Caco-2 (cell line): ENCODE results near the gene HAUS7. TPM values are rescaled to one million over a fixed set of nuclear protein-coding genes. Genes with fewer than 3 reads are reported as not detected.

Source experiments
- BruUV-seq: library from RNA; stranded (reverse); fragments of 400-500 nt; replicated peaks from 2 replicates; lab custom pipeline; 2021; lab: Mats Ljungman, UMichigan
- CTCF ChIA-PET: fragments of 300-600 bp; sonication (Branson Sonifier 250); formaldehyde crosslinking; loops from one replicate; lab custom pipeline; 2022; ENCODE audit warnings: antibody characterized with exemption; lab: Charles Lee
- POLR2A ChIA-PET: fragments of 300-600 bp; sonication (Branson Sonifier 250); formaldehyde crosslinking; loops from one replicate; lab custom pipeline; 2022; ENCODE audit warnings: antibody characterized with exemption; lab: Charles Lee
- DNase-seq, 2 experiments: peaks; one replicate each; pipeline versions ENCODE4 v3.0.0 to v3.0.0-alpha.2; 2020 to 2022
- H3K27me3 ChIP-seq: replicated peaks from 2 replicates; pipeline ENCODE4 v1.6.0; 2011; ENCODE audit warnings: low read length; ENCODE audit not compliant: control insufficient read depth, insufficient read depth
- H3K36me3 ChIP-seq: 2 replicates; pipeline ENCODE4 v1.5.1; 2011; ENCODE audit warnings: low read length; ENCODE audit not compliant: control insufficient read depth, insufficient read depth
- H3K4me1 ChIP-seq: fragments of 250-450 bp; sonication (Bioruptor Pico); 2 replicates; pipeline ENCODE4 v1.5.1; 2020; ENCODE audit warnings: mild to moderate bottlenecking
- H3K4me3 ChIP-seq: 2 replicates; pipeline ENCODE4 v1.5.1; 2011; ENCODE audit warnings: low read depth, mild to moderate bottlenecking, control low read depth, low read length
- H3K9me3 ChIP-seq: fragments of 250-450 bp; sonication (Bioruptor Pico); 2 replicates; pipeline ENCODE4 v1.5.1; 2020; ENCODE audit warnings: mild to moderate bottlenecking, moderate library complexity
- H3K27ac Mint-ChIP-seq: one replicate; pipeline ENCODE4 v1.8.0; 2022; ENCODE audit warnings: mixed read lengths; ENCODE audit not compliant: unreplicated experiment
- H3K27me3 Mint-ChIP-seq: one replicate; pipeline ENCODE4 v1.8.0; 2022; ENCODE audit warnings: mixed read lengths; ENCODE audit not compliant: insufficient read depth, unreplicated experiment
- H3K36me3 Mint-ChIP-seq: one replicate; pipeline ENCODE4 v1.8.0; 2022; ENCODE audit warnings: mild to moderate bottlenecking, mixed read lengths; ENCODE audit not compliant: insufficient read depth, unreplicated experiment
- H3K4me1 Mint-ChIP-seq: one replicate; pipeline ENCODE4 v1.8.0; 2022; ENCODE audit warnings: low read depth, mixed read lengths; ENCODE audit not compliant: unreplicated experiment
- H3K4me3 Mint-ChIP-seq: one replicate; pipeline ENCODE4 v1.8.0; 2022; ENCODE audit warnings: mild to moderate bottlenecking, moderate library complexity, mixed read lengths; ENCODE audit not compliant: unreplicated experiment
- H3K9me3 Mint-ChIP-seq: one replicate; pipeline ENCODE4 v1.8.0; 2022; ENCODE audit warnings: mixed read lengths; ENCODE audit not compliant: unreplicated experiment
- intact Hi-C: fragments of 100-400 bp; cut with micrococcal nuclease; formaldehyde crosslinking; loops from one replicate; pipeline ENCODE4 v1.10.0; 2022; ENCODE audit not compliant: unreplicated experiment
- total RNA-seq: library from RNA; stranded (reverse); gene quantifications from 2 replicates; pipeline ENCODE4 v1.2.3, GENCODE V29; 2022
- TF ChIP-seq, protein P1 (sequence below), 2 experiments: fragments of 200-600 bp in 1 of 2; IDR thresholded peaks; 1 replicate in 1 of 2; 2 replicates in 1 of 2; pipeline versions ENCODE4 v1.5.1 to v1.8.0; 2011 to 2022; ENCODE audit warnings: antibody characterized with exemption in 1 of 2, control low read depth in 1 of 2, inconsistent platforms in 1 of 2, low read depth in 1 of 2, low read length in 1 of 2, mild to moderate bottlenecking in 1 of 2, moderate library complexity in 1 of 2; ENCODE audit not compliant: insufficient read depth in 1 of 2, severe bottlenecking in 1 of 2, unreplicated experiment in 1 of 2

Gene HAUS7
- total RNA-seq, 1 experiment from 2014 or later, result 34.0 TPM

DNA sequence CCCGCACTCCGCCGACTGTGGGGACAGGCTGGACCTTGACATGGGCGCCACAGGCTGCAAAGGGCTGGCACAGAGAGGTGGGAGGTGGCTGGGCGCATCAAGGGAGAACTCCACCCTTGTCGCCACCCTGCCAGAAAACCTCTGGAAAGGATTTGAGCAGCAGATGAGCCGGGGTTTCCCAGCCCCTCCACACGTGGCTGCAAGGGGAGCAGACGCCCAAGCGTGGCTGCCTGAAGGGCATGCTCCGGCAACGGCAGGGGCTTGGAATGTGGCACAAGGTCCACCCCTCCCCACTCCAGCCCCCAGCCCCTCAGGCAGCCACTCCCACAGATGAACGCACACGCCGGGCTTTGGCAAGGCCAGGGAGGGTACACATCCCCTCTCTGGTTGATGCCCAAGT is 29.0 kb upstream of the HAUS7 start:
- BruUV-seq, result no TSS peak
- no peaks in the 10 kb centered on the region for H3K4me1 Mint-ChIP-seq
- no peaks in the 10 kb centered on the region for H3K36me3 Mint-ChIP-seq
- intact Hi-C loops, result no loop called here
- H3K4me1 ChIP-seq, result no peaks in the 10 kb centered on the region
- ChIA-PET CTCF (no interaction called here), POLR2A (no interaction called here)
- DNase-seq, result no peak
- H3K36me3 ChIP-seq, result no peaks in the 10 kb centered on the region
- no peaks in the 10 kb centered on the region for H3K9me3 ChIP-seq
- no peak overlapping the region for H3K27ac Mint-ChIP-seq
- H3K27me3 Mint-ChIP-seq, result no peaks in the 10 kb centered on the region
- TF ChIP-seq, protein P1, sequence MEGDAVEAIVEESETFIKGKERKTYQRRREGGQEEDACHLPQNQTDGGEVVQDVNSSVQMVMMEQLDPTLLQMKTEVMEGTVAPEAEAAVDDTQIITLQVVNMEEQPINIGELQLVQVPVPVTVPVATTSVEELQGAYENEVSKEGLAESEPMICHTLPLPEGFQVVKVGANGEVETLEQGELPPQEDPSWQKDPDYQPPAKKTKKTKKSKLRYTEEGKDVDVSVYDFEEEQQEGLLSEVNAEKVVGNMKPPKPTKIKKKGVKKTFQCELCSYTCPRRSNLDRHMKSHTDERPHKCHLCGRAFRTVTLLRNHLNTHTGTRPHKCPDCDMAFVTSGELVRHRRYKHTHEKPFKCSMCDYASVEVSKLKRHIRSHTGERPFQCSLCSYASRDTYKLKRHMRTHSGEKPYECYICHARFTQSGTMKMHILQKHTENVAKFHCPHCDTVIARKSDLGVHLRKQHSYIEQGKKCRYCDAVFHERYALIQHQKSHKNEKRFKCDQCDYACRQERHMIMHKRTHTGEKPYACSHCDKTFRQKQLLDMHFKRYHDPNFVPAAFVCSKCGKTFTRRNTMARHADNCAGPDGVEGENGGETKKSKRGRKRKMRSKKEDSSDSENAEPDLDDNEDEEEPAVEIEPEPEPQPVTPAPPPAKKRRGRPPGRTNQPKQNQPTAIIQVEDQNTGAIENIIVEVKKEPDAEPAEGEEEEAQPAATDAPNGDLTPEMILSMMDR (IDR thresholded peaks at IDR 0.05; ENCODE audit: insufficient read depth in 1 of 2, low read depth in 1 of 2, low read length in 1 of 2, severe bottlenecking in 1 of 2, unreplicated experiment in 1 of 2), result no peak
- no peaks in the 10 kb centered on the region for H3K9me3 Mint-ChIP-seq
- H3K4me3 ChIP-seq, result no peak overlapping the region
- H3K27me3 ChIP-seq, result no peaks in the 10 kb centered on the region
- H3K4me3 Mint-ChIP-seq, result no peak overlapping the region

DNA sequence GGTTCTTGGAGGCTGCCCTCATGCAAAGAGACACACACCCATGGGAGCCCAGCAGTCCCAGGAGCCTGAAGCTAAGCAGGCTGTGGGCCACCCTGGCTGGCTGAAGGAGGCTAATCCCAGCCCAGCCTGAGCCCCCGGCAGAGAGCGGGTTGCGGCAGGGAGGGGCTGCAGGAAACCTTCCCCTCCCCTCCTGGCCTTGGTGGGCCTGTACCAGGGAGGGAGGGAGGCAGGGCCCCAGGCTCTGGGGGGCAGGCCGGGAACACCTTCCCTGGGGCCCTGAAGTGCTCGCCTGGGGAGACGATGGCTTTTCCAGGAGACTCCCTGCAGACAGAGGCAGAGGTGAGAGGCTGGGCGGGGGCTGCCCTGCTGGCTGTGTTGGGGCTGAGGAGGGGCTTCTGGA is 28.1 kb upstream of the HAUS7 start:
- intact Hi-C loops, result no loop called here
- Histone ChIP-seq H3K4me1 (no peaks in the 10 kb centered on the region), H3K4me3 (no peak overlapping the region), H3K27me3 (no peaks in the 10 kb centered on the region), H3K9me3 (no peaks in the 10 kb centered on the region), H3K36me3 (no peaks in the 10 kb centered on the region)
- Mint-ChIP-seq H3K27ac (no peak overlapping the region), H3K9me3 (no peaks in the 10 kb centered on the region), H3K27me3 (no peaks in the 10 kb centered on the region), H3K4me1 (no peaks in the 10 kb centered on the region), H3K36me3 (no peaks in the 10 kb centered on the region), H3K4me3 (no peak overlapping the region)
- CTCF ChIA-PET, result no interaction called here
- no TSS peak for BruUV-seq
- DNase-seq, result no peak
- TF ChIP-seq, protein P1 (IDR thresholded peaks at IDR 0.05; ENCODE audit: insufficient read depth in 1 of 2, low read depth in 1 of 2, low read length in 1 of 2, severe bottlenecking in 1 of 2, unreplicated experiment in 1 of 2), result no peak
- POLR2A ChIA-PET, result no interaction called here

GRCh38 chrX:153496590-153496959 is 26.2 kb upstream of the HAUS7 start:
- no peaks in the 10 kb centered on the region for H3K36me3 ChIP-seq

More at GRCh38 chrX:153496590-153496959, 26.2 kb upstream of the HAUS7 start:
- H3K9me3 Mint-ChIP-seq, result no peaks in the 10 kb centered on the region
- ChIA-PET POLR2A (no interaction called here), CTCF (interaction anchor here (0.9 kb wide), 1 partner anchor 26 kb away, joined by 3 read pairs; the partner anchor contains the start of gene HAUS7)
- H3K4me1 Mint-ChIP-seq, result no peaks in the 10 kb centered on the region
- Histone ChIP-seq H3K4me3 (no peak overlapping the region), H3K9me3 (no peaks in the 10 kb centered on the region), H3K27me3 (no peaks in the 10 kb centered on the region), H3K4me1 (peaks cover 4% of the 10 kb centered on the region)
- TF ChIP-seq, protein P1 (IDR thresholded peaks at IDR 0.05; ENCODE audit: insufficient read depth in 1 of 2, low read depth in 1 of 2, low read length in 1 of 2, severe bottlenecking in 1 of 2, unreplicated experiment in 1 of 2), result no peak
- H3K36me3 Mint-ChIP-seq, result no peaks in the 10 kb centered on the region
- no peak for DNase-seq
- no peaks in the 10 kb centered on the region for H3K27me3 Mint-ChIP-seq
- H3K27ac Mint-ChIP-seq, result no peak overlapping the region
- H3K4me3 Mint-ChIP-seq, result no peak overlapping the region
- intact Hi-C loops, result no loop called here
- BruUV-seq, result no TSS peak
